HG03442 (cell line): ENCODE data around the gene DOCK8.
"Not testable (repeated sequence)": the region's sequence is repeated elsewhere in the genome, so short reads cannot be mapped to it uniquely, and the experiment has no call there.

Source experiments
- ATAC-seq: cut with Tn5 transposase; IDR thresholded peaks from one replicate; pipeline ENCODE4 v1.9.1; 2021; ENCODE audit warnings: mild to moderate bottlenecking, moderate library complexity; ENCODE audit not compliant: unreplicated experiment

Gene DOCK8

DNA sequence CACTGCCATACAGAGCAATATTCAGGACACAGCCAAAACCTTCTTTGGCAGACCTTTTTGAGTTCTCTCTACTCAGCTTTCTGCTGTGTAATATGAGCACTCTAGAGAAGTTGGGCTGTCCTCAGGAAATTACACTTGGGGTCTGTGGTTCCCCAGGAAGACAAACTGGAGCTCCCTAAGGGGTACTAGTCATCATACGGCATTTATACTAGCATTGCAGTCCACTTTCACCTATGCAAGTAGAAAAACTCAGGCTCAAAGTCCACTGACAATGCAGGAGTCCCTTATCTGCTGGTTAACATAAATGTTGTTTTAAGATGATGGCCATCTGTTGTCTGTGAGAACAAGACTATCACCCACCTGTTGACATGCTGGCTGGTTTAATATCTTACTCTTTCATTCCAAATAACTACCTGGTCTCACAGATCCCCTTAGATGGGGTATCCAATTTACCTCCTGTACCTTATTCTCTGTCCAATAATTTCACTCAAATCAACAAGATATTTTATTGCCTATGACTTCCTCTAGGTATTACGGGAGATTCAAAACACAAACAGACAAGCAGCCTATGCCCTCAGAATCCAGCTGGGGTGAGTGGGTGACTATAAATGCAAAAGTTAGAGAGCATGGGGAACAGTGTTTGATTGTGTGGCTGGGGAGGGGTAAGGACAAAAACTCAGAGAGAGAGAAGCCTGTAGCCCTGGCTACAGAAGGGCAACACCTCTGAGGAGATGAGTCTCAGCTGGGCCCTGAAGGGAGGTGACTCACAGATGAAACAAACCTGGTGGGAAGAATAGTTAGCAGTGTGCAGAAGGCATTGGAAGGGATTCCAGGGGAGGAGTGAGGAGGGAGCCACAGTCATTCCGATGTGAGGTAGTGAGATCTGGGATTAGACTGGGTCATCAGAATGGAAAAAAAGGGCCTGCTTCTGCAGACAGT, 10.2 kb downstream of the DOCK8 start:
- no peak for ATAC-seq

DNA sequence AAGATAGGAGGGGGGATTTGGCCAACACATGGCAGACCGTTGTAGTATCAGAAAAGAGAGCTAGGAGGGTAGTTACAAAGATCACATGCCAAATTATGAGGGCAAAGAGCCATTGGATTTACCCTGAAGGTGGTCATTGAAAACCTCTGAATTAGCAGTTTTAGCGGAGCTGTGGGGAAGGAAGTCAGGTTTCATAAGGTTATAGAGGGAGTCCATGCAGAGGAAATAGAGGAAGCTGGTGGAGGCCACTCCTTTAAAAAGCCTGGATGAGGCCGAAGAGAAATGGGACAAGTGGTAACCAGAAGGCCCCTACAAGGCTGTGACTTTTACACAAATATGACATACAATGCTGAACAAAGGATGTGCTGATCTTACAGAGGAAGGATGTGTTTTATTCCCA, 13.2 kb downstream of the DOCK8 start:
- no peak for ATAC-seq

DNA sequence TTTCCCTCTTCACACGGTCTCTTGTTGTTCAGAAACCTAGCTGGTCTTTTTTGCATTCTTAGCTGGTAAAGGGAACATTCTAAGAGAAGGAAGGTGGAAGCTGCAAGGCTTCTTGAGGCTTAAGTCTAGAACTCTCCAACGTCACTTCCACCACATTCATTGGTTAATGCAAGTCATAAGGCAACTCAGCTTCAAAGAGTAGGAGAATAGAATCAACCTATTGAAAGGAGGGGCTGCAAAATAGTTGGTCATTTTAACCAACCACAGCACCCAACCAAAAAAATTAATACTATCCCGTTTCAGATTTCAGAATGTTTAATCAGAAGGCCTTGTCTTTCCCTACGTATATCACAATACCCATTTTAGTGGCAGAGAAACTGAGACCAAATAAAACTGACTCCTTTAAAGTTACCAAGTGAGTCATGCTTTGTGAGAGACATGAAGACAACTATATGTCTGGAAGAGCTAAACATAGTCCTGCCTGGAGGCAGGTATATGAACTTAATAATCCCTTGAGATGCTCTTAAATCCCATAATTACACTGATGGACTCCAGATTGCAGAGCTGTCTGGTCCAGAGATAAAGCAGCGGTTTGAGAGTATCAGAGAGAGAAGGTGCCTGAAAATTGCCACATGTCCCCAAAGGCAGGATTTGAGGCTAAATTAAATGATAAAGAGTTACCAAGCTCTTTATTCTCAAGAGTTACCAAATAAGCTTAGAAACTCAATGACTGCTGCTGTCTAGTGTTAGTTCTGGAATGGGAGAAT, 14.4 kb downstream of the DOCK8 start:
- no peak for ATAC-seq

GRCh38 chr9:231625-232024, 17.0 kb downstream of the DOCK8 start:
- ATAC-seq, result not testable (repeated sequence)

DNA sequence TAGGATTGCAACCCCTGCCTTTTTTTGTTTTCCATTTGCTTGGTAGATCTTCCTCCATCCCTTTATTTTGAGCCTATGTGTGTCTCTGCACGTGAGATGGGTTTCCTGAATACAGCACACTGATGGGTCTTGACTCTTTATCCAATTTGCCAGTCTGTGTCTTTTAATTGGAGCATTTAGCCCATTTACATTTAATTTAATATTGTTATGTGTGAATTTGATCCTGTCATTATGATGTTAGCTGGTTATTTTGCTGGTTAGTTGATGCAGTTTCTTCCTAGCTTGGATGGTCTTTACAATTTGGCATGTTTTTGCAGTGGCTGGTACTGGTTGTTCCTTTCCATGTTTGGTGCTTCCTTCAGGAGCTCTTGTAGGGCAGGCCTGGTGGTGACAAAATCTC, 19.0 kb downstream of the DOCK8 start:
- ATAC-seq, result not testable (repeated sequence)

DNA sequence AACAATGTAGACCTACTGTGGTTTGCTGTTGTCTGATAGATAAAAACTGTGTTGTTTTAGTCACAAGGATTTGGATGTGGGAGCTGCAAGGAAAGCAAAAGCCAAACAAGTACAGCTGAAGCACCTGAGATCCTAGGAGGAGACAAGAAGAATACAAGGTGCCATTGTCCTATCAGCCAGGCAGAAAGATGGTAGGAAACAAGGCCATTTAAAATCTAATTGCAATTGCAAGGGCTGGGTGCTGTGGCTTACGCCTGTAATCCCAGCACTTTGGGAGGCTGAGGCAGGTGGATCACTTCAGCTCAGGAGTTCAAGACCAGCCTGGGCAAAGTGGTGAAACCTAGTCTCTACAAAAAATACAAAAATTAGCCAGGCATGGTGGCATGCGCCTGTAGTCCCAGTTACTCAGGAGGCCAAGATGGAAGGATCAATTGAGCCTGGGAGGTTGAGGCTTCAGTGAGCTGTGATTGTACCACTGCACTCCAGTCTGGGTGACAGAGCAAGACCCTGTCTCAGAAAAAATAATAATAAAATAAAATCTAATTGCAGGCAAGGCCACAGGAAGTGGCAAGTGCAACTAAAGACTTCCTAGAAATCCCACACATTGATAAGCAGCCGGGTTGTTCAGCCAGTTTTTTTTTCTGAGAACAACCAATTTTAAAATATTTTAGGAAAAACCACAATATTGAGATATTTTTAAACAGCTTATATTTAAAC, 22.6 kb downstream of the DOCK8 start:
- no peak for ATAC-seq

GRCh38 chr9:237858-238345, 23.2 kb downstream of the DOCK8 start:
- no peak for ATAC-seq

DNA sequence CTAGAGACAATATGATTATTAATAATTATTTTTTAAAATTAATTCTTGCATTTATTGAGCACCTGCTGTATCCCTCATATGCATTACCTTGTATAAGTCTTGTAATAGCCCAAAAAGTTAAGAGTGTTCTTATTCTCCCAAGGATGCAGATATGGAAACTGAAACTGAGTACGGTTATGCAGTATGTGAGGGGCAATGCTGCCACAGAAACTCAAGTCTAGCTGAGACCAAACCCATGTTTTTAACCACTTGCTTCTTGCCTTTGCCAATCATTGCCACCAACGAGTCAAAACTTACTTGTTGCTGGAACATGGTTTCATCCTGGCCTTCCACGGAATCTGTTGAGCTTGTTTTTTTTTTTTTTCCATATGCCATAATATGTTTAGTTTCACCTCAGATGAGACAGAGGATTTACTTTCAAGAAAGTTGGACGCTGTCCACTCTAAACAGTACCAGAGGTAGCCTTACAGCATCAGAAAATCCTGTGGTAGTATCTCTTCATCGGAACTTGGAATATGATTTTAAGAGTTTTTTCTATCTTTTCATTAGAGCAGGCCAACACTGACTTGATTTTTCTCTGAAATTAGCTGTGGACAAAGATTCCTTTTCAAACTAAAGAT, 27.9 kb downstream of the DOCK8 start:
- no peak for ATAC-seq

DNA sequence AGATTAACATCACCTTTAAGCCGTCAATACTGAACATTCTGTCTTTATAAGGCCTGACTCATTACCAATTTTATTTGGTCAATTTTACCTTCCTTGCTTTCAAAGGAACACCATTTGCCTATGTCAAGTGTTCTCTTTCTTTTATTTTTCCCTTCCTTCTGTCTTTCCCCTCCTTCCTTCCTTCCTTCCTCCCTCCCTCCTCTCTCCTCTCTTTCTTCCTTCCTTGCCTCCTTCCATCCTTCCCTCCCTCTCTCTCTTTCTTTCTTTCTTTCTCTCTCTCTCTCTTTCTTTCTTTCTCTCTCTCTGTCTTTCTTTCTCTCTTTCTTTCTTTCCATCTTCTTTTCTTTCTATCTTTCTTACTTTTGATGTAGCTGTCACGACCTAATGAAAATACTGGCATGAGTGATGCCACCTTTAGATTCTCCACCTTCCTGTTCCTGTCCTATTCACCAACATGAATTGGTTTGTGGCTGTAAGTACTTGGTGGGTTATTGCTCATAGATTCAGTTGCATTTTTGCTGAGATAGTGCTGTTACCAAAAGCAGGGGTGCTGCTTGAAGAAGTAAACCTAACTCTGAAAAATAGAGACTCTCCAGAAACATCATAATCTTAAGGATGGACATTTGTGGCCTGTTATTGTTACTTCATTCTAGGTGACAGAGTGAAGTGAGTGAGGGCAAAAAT, 33.8 kb downstream of the DOCK8 start:
- ATAC-seq, result no peak

GRCh38 chr9:249025-249424, 34.4 kb downstream of the DOCK8 start:
- no peak for ATAC-seq

- no peak for ATAC-seq
These were observed 35.4 kb downstream of the DOCK8 start for GRCh38 chr9:250039-250438.

DNA sequence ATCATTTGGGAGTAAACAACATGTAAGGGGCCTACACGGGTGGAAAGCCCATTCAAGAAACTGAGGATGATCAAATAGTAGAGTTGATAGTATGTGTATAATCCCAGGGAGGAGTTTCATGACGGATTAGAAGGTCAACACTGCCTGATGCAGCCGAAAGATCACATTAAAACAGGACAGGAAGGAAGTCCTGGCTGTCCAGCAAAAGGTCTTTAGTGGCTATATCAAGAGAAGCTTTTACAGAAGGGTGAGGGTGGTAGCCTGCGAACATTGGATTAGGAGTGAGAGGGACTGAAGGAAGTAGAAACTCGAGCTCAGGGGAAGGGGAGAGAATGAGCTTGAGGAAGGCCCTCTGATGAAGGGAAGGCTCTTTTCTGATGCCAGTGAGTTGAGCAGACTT, 36.0 kb downstream of the DOCK8 start:
- ATAC-seq, result no peak

- ATAC-seq, result no peak
These were observed 36.7 kb downstream of the DOCK8 start for GRCh38 chr9:251398-251797.

- ATAC-seq, result no peak
These were observed 38.9 kb downstream of the DOCK8 start for GRCh38 chr9:253539-253938.

GRCh38 chr9:254516-254915, 39.9 kb downstream of the DOCK8 start:
- ATAC-seq, result no peak

DNA sequence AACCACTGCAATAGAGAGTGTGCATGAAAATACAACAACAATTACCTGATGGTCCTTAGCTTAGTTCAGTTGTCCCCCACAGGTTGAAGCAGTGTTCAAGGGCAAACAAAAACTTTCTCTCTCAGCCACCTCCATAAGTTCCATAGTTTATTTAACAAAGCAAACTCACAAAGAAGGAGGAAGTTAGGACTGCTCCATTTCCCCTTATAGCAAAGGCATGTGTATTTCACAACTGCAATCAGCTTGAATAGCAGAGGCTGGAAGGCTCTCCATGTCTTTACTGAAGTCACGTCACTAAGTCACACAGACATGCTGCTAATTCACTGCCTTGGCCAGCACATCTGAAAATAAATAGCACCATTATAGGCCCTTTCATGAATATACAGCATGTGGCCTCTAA, 43.3 kb downstream of the DOCK8 start:
- no peak for ATAC-seq

DNA sequence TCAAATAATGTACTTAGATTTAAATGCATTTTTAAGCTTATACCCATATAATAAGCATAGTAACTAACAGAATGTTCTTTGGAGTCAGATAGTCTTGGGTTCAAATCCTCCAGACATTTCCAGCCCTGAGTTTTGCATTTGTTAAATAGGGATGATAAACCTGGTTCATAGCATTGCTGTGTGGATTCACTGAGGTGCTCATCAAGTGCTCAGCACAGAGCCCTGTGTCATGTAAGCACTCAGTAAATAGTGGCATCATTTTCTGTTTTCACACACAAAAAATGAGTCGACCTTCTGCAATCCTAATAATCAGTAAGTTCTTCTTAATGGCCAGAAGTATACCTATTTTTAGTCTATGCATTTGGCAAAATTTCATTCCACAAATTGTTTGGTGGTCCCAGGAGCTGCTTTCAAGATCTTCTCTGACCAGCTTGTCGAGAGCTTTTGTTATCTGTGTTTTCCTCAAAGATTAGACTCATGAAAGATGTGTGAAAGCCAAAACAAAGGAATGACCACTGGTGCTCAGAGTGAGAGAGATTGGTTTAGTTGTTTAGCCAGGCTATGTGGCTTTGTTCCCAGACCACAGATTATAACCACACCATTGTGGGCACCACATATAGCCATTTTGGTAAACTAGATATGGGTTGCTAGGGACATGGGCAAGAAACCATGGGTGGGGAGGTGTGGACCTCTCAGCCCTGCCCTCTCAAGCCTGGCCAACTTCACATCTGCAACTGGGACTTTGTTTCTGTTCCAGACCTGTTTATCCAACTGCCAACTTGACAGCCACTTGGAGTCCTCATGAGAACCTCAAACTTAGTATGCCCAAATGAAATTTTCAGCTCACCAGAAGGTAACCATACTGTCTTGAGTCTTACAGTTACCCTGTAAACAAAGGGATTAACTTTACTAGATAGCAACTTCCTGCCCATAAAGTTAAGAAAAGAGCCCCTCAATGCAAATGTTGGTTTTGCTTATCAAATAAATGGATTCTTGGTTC, 45.0 kb downstream of the DOCK8 start:
- no peak for ATAC-seq

DNA sequence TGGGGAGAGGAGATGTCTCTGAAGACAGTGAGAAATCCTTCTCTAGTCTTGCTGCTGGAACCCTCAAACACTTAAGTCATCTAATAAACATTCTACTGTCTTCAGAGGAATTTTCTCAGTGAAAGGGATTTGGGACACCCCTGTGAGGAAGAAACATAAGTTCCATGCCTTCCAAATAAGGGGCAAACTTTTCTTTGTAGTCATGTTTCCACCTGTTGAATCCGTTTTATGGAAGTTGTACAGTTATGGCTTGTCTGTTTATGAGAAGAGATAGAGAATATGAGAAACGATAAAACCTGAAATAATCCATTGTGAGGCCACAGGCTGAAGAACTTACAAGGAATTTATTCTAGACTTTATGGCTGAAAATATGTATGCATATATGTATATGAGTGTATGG, 49.6 kb downstream of the DOCK8 start:
- no peak for ATAC-seq
